ENCODE data around the gene UCP3.

GRCh38 chr11:73982595-73982989 lies 26.3 kb downstream of the UCP3 start, which contains the start of gene UCP2:
- TF ChIP-seq, protein P1, sequence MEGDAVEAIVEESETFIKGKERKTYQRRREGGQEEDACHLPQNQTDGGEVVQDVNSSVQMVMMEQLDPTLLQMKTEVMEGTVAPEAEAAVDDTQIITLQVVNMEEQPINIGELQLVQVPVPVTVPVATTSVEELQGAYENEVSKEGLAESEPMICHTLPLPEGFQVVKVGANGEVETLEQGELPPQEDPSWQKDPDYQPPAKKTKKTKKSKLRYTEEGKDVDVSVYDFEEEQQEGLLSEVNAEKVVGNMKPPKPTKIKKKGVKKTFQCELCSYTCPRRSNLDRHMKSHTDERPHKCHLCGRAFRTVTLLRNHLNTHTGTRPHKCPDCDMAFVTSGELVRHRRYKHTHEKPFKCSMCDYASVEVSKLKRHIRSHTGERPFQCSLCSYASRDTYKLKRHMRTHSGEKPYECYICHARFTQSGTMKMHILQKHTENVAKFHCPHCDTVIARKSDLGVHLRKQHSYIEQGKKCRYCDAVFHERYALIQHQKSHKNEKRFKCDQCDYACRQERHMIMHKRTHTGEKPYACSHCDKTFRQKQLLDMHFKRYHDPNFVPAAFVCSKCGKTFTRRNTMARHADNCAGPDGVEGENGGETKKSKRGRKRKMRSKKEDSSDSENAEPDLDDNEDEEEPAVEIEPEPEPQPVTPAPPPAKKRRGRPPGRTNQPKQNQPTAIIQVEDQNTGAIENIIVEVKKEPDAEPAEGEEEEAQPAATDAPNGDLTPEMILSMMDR (IDR thresholded peaks at IDR 0.05), result no peak
- TF ChIP-seq POLR2A (IDR thresholded peaks at IDR 0.05) (peak; percentile 32), POLR2AphosphoS5 (IDR thresholded peaks at IDR 0.05) (no peak)

Data from prostate gland (tissue), 2 donors.